GM19372 (cell line): ENCODE results near the gene GLDC.
"Not testable (repeated sequence)": the region's sequence is repeated elsewhere in the genome, so short reads cannot be mapped to it uniquely, and the experiment has no call there.

Experiments
- ATAC-seq: cut with Tn5 transposase; IDR thresholded peaks from one replicate; pipeline ENCODE4 v1.9.1; 2021; ENCODE audit warnings: mild to moderate bottlenecking, low read depth, moderate library complexity; ENCODE audit not compliant: unreplicated experiment

GLDC gene

GRCh38 chr9:6645355-6646292, at the start of gene GLDC:
GLDC (minus strand) TSS chr9:6645729; CDS start chr9:6645499, 230 bp downstream.
- peak; percentile 91 for ATAC-seq

- no peak for ATAC-seq
Measured at GRCh38 chr9:6692881-6693361, 47.4 kb upstream of the GLDC start.

- no peak for ATAC-seq
Measured at GRCh38 chr9:6692433-6692832, 46.9 kb upstream of the GLDC start.

GRCh38 chr9:6690675-6691070, 45.1 kb upstream of the GLDC start:
- not testable (repeated sequence) for ATAC-seq

GRCh38 chr9:6689893-6690674, 44.6 kb upstream of the GLDC start:
- no peak for ATAC-seq

- ATAC-seq = no peak
Measured at GRCh38 chr9:6687180-6687579, 41.7 kb upstream of the GLDC start.

GRCh38 chr9:6686396-6686795, 40.9 kb upstream of the GLDC start:
- no peak for ATAC-seq

- ATAC-seq = no peak
Measured at GRCh38 chr9:6681957-6682501, 36.5 kb upstream of the GLDC start.

GRCh38 chr9:6681147-6681956, 35.8 kb upstream of the GLDC start:
- peak; percentile 63 for ATAC-seq

GRCh38 chr9:6680797-6681146, 35.2 kb upstream of the GLDC start:
- peak; percentile 20 for ATAC-seq

- no peak for ATAC-seq
Measured at GRCh38 chr9:6677803-6678202, 32.3 kb upstream of the GLDC start.

- no peak for ATAC-seq
Measured at GRCh38 chr9:6676254-6676921, 30.9 kb upstream of the GLDC start.

- ATAC-seq = no peak
Measured at GRCh38 chr9:6675268-6675667, 29.7 kb upstream of the GLDC start.

- no peak for ATAC-seq
Measured at GRCh38 chr9:6673326-6674025, 27.9 kb upstream of the GLDC start.

GRCh38 chr9:6672118-6672517, 26.6 kb upstream of the GLDC start:
- ATAC-seq = no peak

- no peak for ATAC-seq
Measured at GRCh38 chr9:6671416-6671815, 25.9 kb upstream of the GLDC start.

GRCh38 chr9:6669881-6670280, 24.4 kb upstream of the GLDC start:
- no peak for ATAC-seq

GRCh38 chr9:6667633-6668280, 22.2 kb upstream of the GLDC start:
- no peak for ATAC-seq

- no peak for ATAC-seq
Measured at GRCh38 chr9:6667080-6667479, 21.6 kb upstream of the GLDC start.
